Adrenal gland (tissue), 12 donors: ENCODE measurements around the gene NKTR. TPM values are rescaled to one million over a fixed set of nuclear protein-coding genes. Genes with fewer than 3 reads are reported as not detected.

Source experiments
- polyA plus RNA-seq, 3 donors: library from polyadenylated mRNA; stranded (reverse); fragments of 200-250 nt in 2 of 3; fragments of 350-450 nt in 1 of 3; fragmentation: Illumina TruSeq in 1 of 3; extraction: RNeasy Lipid Tissue Mini Kit (QIAGEN cat#74804) in 1 of 3; gene quantifications; one replicate each; pipeline ENCODE4 v1.2.3, GENCODE V29; 2013 to 2014
- total RNA-seq, 9 donors: library from RNA; depleted of rRNA in 4 of 9; stranded (reverse); fragments of >200 nt in 4 of 9; fragments of 120-200 nt in 1 of 9; fragmentation: NEBNext Ultra II Directional in 1 of 9; extraction: Animal tissue kit (Norgen Biotek cat#: 25700) in 1 of 9; gene quantifications; one replicate each; pipeline versions ENCODE4 v1.1.0 to v1.2.4, GENCODE V29; 2013 to 2023
- donor health status: healthy with polysubstance abuse.
- donor health status: Bipolar disorder and iron deficiency.
- donor health status: DM: yes; HTN: yes; CAD: no.
- donor health status: DM: no; HTN: no; CAD: no.
- donor health status: DM: no; HTN: no; CAD: no.
- donor health status: DM: yes; HTN: yes; CAD: no.

The NKTR gene
- total and polyA plus RNA-seq, 12 donors: 12.7 to 114 (median 50.7) TPM

Other genes with a start within 250 kb of the NKTR start
- gene LYZL4, start 190.1 kb upstream of the NKTR start, total RNA-seq: not detected
- gene LYZL4, start 190.1 kb upstream of the NKTR start, polyA plus RNA-seq: not detected
- gene VIPR1, start 98.0 kb upstream of the NKTR start, total RNA-seq: 10 to 100 TPM in 3 of 9 donors, 1 to 10 TPM in 5, under 1 TPM in 1; 0.55 to 24.4 (median 2.7) TPM
- gene VIPR1, start 98.0 kb upstream of the NKTR start, polyA plus RNA-seq: 1 to 10 TPM; 2.6 to 9.2 (median 4.2) TPM
- 10 to 100 TPM; 37.0 to 65.7 (median 42.4) TPM for gene SEC22C, start 18.7 kb upstream of the NKTR start, total RNA-seq
- gene SEC22C, start 18.7 kb upstream of the NKTR start, polyA plus RNA-seq: 10 to 100 TPM; 13.7 to 43.1 (median 19.6) TPM
- gene SS18L2, start 9.8 kb upstream of the NKTR start, total RNA-seq: 10 to 100 TPM; 14.2 to 31.2 (median 20.1) TPM
- 10 to 100 TPM; 25.8 to 43.0 (median 35.4) TPM for gene SS18L2, start 9.8 kb upstream of the NKTR start, polyA plus RNA-seq
- gene ZBTB47, start 53.0 kb downstream of the NKTR start, total RNA-seq: 10 to 100 TPM; 12.1 to 39.4 (median 30.1) TPM
- 10 to 100 TPM in 2 of 3 donors, 1 to 10 TPM in 1; 7.0 to 23.6 (median 13.3) TPM for gene ZBTB47, start 53.0 kb downstream of the NKTR start, polyA plus RNA-seq
- under 1 TPM in 2 of 9 donors, not detected in 7; 0.11 to 0.54 TPM for gene KLHL40, start 84.9 kb downstream of the NKTR start, total RNA-seq
- gene KLHL40, start 84.9 kb downstream of the NKTR start, polyA plus RNA-seq: under 1 TPM in 1 of 3 donors, not detected in 2; 0.03 TPM
- gene HHATL, start 102.1 kb downstream of the NKTR start, total RNA-seq: 1 to 10 TPM in 2 of 9 donors, under 1 TPM in 6, not detected in 1; 0.18 to 4.5 (median 0.56) TPM
- 1 to 10 TPM in 1 of 3 donors, under 1 TPM in 1, not detected in 1; 0.94 to 3.0 TPM for gene HHATL, start 102.1 kb downstream of the NKTR start, polyA plus RNA-seq
- 1 to 10 TPM in 3 of 9 donors, under 1 TPM in 4, not detected in 2; 0.35 to 1.5 (median 0.95) TPM for gene CCDC13, start 172.6 kb downstream of the NKTR start, total RNA-seq
- gene CCDC13, start 172.6 kb downstream of the NKTR start, polyA plus RNA-seq: 1 to 10 TPM in 2 of 3 donors, under 1 TPM in 1; 0.88 to 2.1 (median 1.5) TPM
- 100 to 1,000 TPM in 7 of 9 donors, 10 to 100 TPM in 2; 62.4 to 242 (median 120) TPM for gene HIGD1A, start 203.8 kb downstream of the NKTR start, total RNA-seq
- 100 to 1,000 TPM in 2 of 3 donors, 10 to 100 TPM in 1; 71.7 to 324 (median 121) TPM for gene HIGD1A, start 203.8 kb downstream of the NKTR start, polyA plus RNA-seq
- gene ACKR2, start 208.8 kb downstream of the NKTR start, total RNA-seq: 10 to 100 TPM in 1 of 9 donors, 1 to 10 TPM in 8; 1.6 to 19.9 (median 4.2) TPM
- gene ACKR2, start 208.8 kb downstream of the NKTR start, polyA plus RNA-seq: 1 to 10 TPM; 1.1 to 2.0 (median 1.7) TPM